Activated CD4-positive, CD25-positive, alpha-beta regulatory T cell treated with anti-CD3 and anti-CD28 coated beads, Interleukin-2, amount 50 U/mL, for 24 hours (primary cell): Measurements from ENCODE around the gene PPT2.
"Not testable (repeated sequence)": the region's sequence is repeated elsewhere in the genome, so short reads cannot be mapped to it uniquely, and the experiment has no call there.

Source experiments
- ATAC-seq, 2 donors: fragments of 150-1000 bp; cut with Tn5 transposase; one replicate each; pipeline ENCODE4 v1.10.0; 2021; ENCODE audit warnings: mild to moderate bottlenecking in 1 of 2, moderate library complexity in 1 of 2

PPT2 gene

GRCh38 chr6:32177788-32178546 is 24.0 kb downstream of the PPT2 start, which contains the start of gene RNF5:
Gene RNF5 (plus strand): TSS chr6:32178405. CDS start chr6:32178512, 107 bp downstream.
- peak; percentile 89 to 90 for ATAC-seq

GRCh38 chr6:32178547-32179440 is 24.9 kb downstream of the PPT2 start:
- no peak for ATAC-seq

- ATAC-seq: no peak
These were observed 25.9 kb downstream of the PPT2 start for GRCh38 chr6:32179766-32180405.

GRCh38 chr6:32181148-32181702 is 27.3 kb downstream of the PPT2 start:
- no peak for ATAC-seq

- no peak for ATAC-seq
These were observed 28.1 kb downstream of the PPT2 start for GRCh38 chr6:32181915-32182529.

GRCh38 chr6:32182555-32182981 is 28.6 kb downstream of the PPT2 start:
- ATAC-seq: no peak

- no peak for ATAC-seq
These were observed 29.1 kb downstream of the PPT2 start for GRCh38 chr6:32183030-32183429.

GRCh38 chr6:32183483-32184083 is 29.6 kb downstream of the PPT2 start:
- ATAC-seq: no peak

GRCh38 chr6:32184084-32184640 is 30.2 kb downstream of the PPT2 start, which contains the start of gene AGER:
Gene AGER (minus strand): TSS chr6:32184253. CDS start chr6:32184222, 31 bp downstream.
- ATAC-seq: no peak

GRCh38 chr6:32185681-32186131 is 31.8 kb downstream of the PPT2 start:
- ATAC-seq: peak; percentile 82 to 87

- ATAC-seq: not testable (repeated sequence)
These were observed 32.4 kb downstream of the PPT2 start for GRCh38 chr6:32186151-32186840.

GRCh38 chr6:32187009-32187709 is 33.2 kb downstream of the PPT2 start:
- ATAC-seq: no peak

- not testable (repeated sequence) for ATAC-seq
These were observed 33.9 kb downstream of the PPT2 start for GRCh38 chr6:32187725-32188380.

GRCh38 chr6:32188381-32189068 is 34.6 kb downstream of the PPT2 start:
- ATAC-seq: no peak

- ATAC-seq: no peak
These were observed 35.3 kb downstream of the PPT2 start for GRCh38 chr6:32189069-32189741.

- no peak for ATAC-seq
These were observed 35.8 kb downstream of the PPT2 start for GRCh38 chr6:32189742-32190053.

- peak; percentile 57 to 66 for ATAC-seq
These were observed 36.3 kb downstream of the PPT2 start, which contains the start of gene PBX2 for GRCh38 chr6:32190054-32190851. Gene PBX2 (minus strand): TSS chr6:32190202. CDS start chr6:32189915, 287 bp downstream.
